AG04450 (cell line): ENCODE results near the gene MTFR2. TPM values are rescaled to one million over a fixed set of nuclear protein-coding genes. Genes with fewer than 3 reads are reported as not detected.

Experiments
- CTCF ChIA-PET: fragments of 300-600, 350-600 bp; formaldehyde crosslinking; extraction: SDS; loops from one replicate; lab custom pipeline; 2022; ENCODE audit warnings: antibody characterized with exemption, inconsistent platforms; lab: Charles Lee
- POLR2A ChIA-PET: fragments of 350-600 bp; formaldehyde crosslinking; extraction: SDS; loops from one replicate; lab custom pipeline; 2021; ENCODE audit warnings: antibody characterized with exemption, inconsistent platforms; lab: Yijun Ruan, JAX
- DNase-seq: peaks from one replicate; pipeline ENCODE4 v3.0.0-alpha.2; 2011; ENCODE audit warnings: low read depth, low spot score
- H3K27ac ChIP-seq: one replicate; pipeline ENCODE4 v1.5.1; 2012; ENCODE audit warnings: low read depth, low read length, control low read depth
- H3K27me3 ChIP-seq: one replicate; pipeline ENCODE4 v1.6.0; 2012; ENCODE audit warnings: low read length; ENCODE audit not compliant: control insufficient read depth, insufficient read depth
- H3K4me3 ChIP-seq: 2 replicates; pipeline ENCODE4 v1.5.1; 2011; ENCODE audit warnings: mild to moderate bottlenecking, low read depth, low read length, control low read depth
- H3K9me3 ChIP-seq: 2 replicates; pipeline ENCODE4 v1.5.1; 2012; ENCODE audit warnings: low read length; ENCODE audit not compliant: control insufficient read depth, insufficient read depth
- polyA plus RNA-seq: library from polyadenylated mRNA; depleted of rRNA; stranded (reverse); fragments of >200 nt; gene quantifications from 2 replicates; pipeline ENCODE4 v1.2.3, GENCODE V29; 2011
- TF ChIP-seq, protein P1 (sequence below): IDR thresholded peaks from 2 replicates; pipeline ENCODE4 v1.5.1; 2011; ENCODE audit warnings: low read depth, low read length, control low read depth, inconsistent platforms

MTFR2 gene
- polyA plus RNA-seq, 1 experiment: 3.3 TPM

DNA sequence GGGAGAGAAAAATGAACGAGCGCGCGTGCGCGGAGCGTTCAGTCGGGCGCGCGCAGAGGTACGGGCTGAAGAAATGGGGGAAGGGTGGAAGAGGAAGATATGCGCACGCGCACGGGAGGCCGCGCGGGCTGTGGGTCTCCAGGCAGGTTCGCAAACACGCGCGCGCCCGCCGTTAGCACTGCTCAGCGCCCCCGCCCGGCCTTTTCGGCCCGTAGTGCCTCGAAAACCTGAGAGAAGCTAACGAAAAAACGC lies 39.1 kb upstream of the MTFR2 start:
- peak overlapping the region; percentile 100 for H3K27ac ChIP-seq
- CTCF ChIA-PET: interaction anchor here (1.0 to 1.4 kb wide), 4 partner anchors 12 to 753 kb away, joined by 3 to 9 read pairs (median 4); no protein-coding TSS in a partner anchor
- no peaks in the 10 kb centered on the region for H3K27me3 ChIP-seq
- peak; percentile 72 for DNase-seq
- POLR2A ChIA-PET: interaction anchor here (1.0 to 2.8 kb wide), 10 partner anchors 10 to 791 kb away, joined by 3 to 24 read pairs (median 4); partner anchors contain the start of genes AHI1, MAP3K5 and MTFR2
- TF ChIP-seq, protein P1, sequence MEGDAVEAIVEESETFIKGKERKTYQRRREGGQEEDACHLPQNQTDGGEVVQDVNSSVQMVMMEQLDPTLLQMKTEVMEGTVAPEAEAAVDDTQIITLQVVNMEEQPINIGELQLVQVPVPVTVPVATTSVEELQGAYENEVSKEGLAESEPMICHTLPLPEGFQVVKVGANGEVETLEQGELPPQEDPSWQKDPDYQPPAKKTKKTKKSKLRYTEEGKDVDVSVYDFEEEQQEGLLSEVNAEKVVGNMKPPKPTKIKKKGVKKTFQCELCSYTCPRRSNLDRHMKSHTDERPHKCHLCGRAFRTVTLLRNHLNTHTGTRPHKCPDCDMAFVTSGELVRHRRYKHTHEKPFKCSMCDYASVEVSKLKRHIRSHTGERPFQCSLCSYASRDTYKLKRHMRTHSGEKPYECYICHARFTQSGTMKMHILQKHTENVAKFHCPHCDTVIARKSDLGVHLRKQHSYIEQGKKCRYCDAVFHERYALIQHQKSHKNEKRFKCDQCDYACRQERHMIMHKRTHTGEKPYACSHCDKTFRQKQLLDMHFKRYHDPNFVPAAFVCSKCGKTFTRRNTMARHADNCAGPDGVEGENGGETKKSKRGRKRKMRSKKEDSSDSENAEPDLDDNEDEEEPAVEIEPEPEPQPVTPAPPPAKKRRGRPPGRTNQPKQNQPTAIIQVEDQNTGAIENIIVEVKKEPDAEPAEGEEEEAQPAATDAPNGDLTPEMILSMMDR: no peak
- H3K4me3 ChIP-seq: peak overlapping the region; percentile 98
- H3K9me3 ChIP-seq: no peaks in the 10 kb centered on the region; the same call in 1 of the 2 replicates

DNA sequence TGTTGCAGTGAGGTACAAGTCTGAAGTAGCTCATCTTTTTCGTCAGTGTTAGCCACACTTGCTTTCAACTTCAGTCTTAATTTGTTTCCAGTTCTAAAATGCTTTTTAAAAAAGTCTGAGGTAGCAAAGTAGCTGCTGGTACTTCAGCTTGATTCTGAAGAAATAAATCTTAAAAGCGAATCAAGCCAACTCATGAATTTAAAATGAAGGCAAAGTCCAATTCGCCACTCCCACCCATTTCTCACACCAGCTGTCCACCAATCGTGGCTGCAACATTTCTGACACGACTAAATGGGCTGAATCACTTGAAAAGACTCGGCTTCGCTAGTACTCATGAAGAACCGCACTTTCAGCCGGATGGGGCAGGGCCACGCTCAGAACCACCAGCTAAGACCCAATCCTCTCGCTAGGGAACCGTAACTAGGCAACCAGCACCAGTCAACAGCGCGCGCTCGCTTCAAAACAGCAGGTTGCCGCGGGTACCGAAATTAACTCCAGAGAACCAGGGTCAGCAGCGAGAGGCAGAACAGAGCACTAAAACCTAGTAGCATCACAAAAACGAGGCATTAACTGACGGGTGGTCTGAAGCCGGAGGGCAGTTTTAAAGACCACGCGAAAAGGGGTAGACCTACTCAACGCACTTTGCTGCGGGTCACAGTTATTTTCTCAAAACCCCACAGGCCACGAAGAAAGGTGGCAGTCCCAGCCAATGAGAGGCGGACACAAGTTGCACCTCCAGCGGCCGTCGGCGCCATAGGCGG lies 38.6 kb upstream of the MTFR2 start:
- H3K4me3 ChIP-seq: peak overlapping the region; percentile 98
- POLR2A ChIA-PET: interaction anchor here (1.0 to 2.8 kb wide), 8 partner anchors 10 to 791 kb away, joined by 3 to 24 read pairs (median 6); partner anchors contain the start of genes AHI1 and MTFR2
- H3K27me3 ChIP-seq: no peaks in the 10 kb centered on the region
- no peaks in the 10 kb centered on the region; the same call in 1 of the 2 replicates for H3K9me3 ChIP-seq
- peak; percentile 88 for DNase-seq
- H3K27ac ChIP-seq: peak overlapping the region; percentile 100
- CTCF ChIA-PET: interaction anchor here (1.0 to 1.4 kb wide), 3 partner anchors 12 to 753 kb away, joined by 3 to 4 read pairs (median 3); no protein-coding TSS in a partner anchor
- TF ChIP-seq, protein P1: no peak

DNA sequence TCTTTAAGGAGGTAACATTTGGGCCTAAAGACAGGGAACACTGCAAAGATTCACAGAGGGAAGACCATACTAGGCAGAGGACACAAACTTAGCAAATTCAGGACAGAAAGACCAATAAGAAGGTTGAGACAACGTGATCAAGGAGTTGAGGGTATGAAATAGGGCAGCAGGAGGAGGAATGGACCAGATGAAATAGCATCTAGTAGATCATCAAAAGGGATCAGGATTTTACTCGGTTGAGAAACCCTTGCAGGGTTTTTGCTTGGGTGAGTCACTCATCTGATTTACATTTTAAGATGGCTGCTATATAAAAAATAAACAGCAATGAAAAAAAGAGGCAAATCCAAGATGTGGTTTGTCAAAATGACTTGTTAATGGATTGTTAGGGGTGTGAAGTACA lies 34.8 kb upstream of the MTFR2 start:
- ChIA-PET POLR2A (interaction anchor here (0.7 kb wide), 1 partner anchor 479 kb away, joined by 4 read pairs; no protein-coding TSS in a partner anchor), CTCF (no interaction called here)
- Histone ChIP-seq H3K27ac (no peak overlapping the region), H3K27me3 (no peaks in the 10 kb centered on the region), H3K4me3 (peak overlapping the region; percentile 29), H3K9me3 (no peaks in the 10 kb centered on the region; the same call in 1 of the 2 replicates)
- DNase-seq: peak; percentile 36
- TF ChIP-seq, protein P1: no peak

DNA sequence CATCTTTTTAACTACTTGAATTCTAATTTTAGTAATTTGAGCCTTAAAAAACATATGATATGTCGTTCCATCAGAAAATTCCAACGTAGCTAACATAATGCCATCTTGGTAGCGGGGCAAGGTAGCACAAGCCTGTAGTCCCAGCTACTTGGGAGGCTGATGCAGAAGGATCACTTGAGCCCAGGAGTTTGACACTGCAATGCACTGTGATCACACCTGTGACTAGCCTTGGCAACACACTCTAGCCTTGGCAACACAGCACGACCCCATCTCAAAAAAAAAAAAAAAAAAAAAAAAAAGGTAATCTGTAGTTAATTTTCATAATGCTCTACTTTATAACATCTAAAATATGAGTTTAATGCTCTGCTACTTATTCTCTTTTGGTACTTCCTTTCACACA lies 32.8 kb upstream of the MTFR2 start:
- POLR2A ChIA-PET: interaction anchor here (1.2 kb wide), 1 partner anchor 14 kb away, joined by 4 read pairs; no protein-coding TSS in a partner anchor
- CTCF ChIA-PET: interaction anchor here (1.3 to 1.7 kb wide), 2 partner anchors 16 to 56 kb away, joined by 3 to 5 read pairs; no protein-coding TSS in a partner anchor

More for the DNA sequence above, 32.8 kb upstream of the MTFR2 start:
- no peaks in the 10 kb centered on the region for H3K27me3 ChIP-seq
- TF ChIP-seq, protein P1: no peak
- DNase-seq: no peak
- H3K9me3 ChIP-seq: no peaks in the 10 kb centered on the region; the same call in 1 of the 2 replicates
- no peak overlapping the region for H3K27ac ChIP-seq
- no peak overlapping the region for H3K4me3 ChIP-seq
